Measurements from ENCODE around the gene LMF1.

- TF ChIP-seq CTCF (IDR thresholded peaks at IDR 0.05) = no peak
- no peak for TF ChIP-seq POLR2A (IDR thresholded peaks at IDR 0.05)
Observed at GRCh38 chr16:911101-911500, 59.7 kb downstream of the LMF1 start.

All from vagina (tissue), 2 donors.